ENCODE results near the gene NUDT4B.
"Not testable (repeated sequence)": the region's sequence is repeated elsewhere in the genome, so short reads cannot be mapped to it uniquely, and the experiment has no call there.

NUDT4B gene

GRCh38 chr1:148761360-148761759 lies 12.8 kb downstream of the NUDT4B start:
- not testable (repeated sequence) for H3K27me3 ChIP-seq, H3K4me1 ChIP-seq

DNA sequence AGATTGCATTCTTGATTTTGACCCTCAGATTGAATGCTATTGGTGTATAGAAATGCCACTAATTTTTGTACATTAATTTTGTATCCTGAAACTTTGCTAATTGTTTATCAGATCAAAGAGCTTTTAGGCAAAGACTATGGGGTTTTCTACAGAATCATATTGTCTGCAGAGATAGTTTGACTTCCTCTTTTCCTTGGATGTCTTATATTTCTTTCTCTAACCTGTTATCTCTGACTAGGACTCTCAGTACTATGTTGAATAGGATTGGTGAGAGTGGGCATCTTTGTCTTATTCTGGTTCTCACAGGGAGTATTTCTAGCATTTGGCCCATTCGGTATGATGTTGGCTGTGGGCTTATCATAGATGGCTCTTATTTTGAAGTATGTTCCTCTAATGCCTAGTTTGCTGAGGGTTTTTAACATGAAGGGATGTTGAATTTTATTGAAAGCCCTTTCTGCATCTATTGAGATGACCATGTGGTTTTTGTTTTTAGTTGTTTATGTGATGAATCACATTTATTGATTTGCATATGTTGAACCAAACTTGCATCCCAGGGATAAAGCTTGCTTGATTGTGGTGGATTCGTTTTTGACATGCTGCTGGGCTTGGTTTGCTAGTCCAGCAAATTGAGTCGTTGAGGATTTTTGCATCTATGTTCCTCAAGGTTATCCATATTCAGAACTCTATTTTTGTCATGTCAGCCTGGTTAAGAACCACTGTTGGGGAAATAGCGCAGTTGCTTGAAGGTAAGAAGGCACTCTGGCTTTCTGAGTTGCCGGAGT lies 16.9 kb downstream of the NUDT4B start:
- H3K4me3 ChIP-seq (ENCODE audit: low read depth, low read length); H3K27me3 ChIP-seq; H3K4me1 ChIP-seq; H3K36me3 ChIP-seq; DNase-seq; H3K9me3 ChIP-seq: not testable (repeated sequence)

More at GRCh38 chr1:148761360-148761759, 12.8 kb downstream of the NUDT4B start:
- not testable (repeated sequence) for H3K36me3 ChIP-seq; H3K4me3 ChIP-seq (ENCODE audit: low read depth, low read length); H3K9me3 ChIP-seq; DNase-seq

- H3K36me3 ChIP-seq; H3K4me1 ChIP-seq; DNase-seq; H3K27me3 ChIP-seq; H3K9me3 ChIP-seq; H3K4me3 ChIP-seq (ENCODE audit: low read depth, low read length): not testable (repeated sequence)
These were observed 20.0 kb downstream of the NUDT4B start for GRCh38 chr1:148768541-148768940.

- H3K4me3 ChIP-seq (ENCODE audit: low read depth, low read length); H3K4me1 ChIP-seq; H3K27me3 ChIP-seq; H3K36me3 ChIP-seq; H3K9me3 ChIP-seq; DNase-seq: not testable (repeated sequence)
These were observed 20.9 kb downstream of the NUDT4B start for GRCh38 chr1:148769495-148769894.

DNA sequence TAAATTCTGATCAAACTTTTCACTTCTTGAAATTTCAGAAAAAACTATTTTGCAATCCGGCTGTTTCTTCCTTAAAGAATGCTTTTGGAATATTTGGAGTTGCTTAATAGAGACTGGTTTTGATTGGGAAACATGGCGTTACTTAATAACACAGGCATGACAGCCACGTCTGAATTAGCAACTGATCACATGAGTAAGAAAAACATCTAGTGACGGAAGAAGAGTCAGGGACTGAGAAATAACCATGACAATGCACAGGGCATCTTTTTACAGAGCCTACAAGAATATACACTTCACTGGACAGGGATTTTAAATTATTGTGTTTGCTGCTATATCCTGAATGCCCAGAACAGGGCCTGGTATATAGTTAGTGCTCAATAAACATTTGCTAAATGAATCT lies 25.1 kb downstream of the NUDT4B start:
- H3K36me3 ChIP-seq; H3K4me1 ChIP-seq; DNase-seq; H3K27me3 ChIP-seq; H3K9me3 ChIP-seq; H3K4me3 ChIP-seq (ENCODE audit: low read depth, low read length): not testable (repeated sequence)

DNA sequence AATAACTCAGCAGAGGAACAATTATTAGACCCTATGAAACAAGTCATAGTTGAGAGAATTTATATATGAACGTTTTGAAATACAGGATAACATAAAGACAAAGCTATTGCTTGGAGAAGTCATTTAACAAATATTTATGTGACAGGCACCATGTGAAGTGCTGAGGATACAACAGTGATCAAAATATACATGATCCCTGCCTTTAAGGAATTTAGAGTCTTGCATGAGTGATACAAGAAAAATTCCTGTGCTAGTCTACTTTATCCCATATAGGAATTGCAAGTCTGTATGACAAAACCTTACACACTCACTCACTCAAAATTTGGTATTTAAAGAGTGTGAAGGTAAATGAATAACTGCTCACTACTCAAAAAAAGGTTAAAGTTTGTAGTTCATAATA lies 25.5 kb downstream of the NUDT4B start:
- H3K4me1 ChIP-seq; DNase-seq; H3K36me3 ChIP-seq; H3K4me3 ChIP-seq (ENCODE audit: low read depth, low read length); H3K9me3 ChIP-seq; H3K27me3 ChIP-seq: not testable (repeated sequence)

DNA sequence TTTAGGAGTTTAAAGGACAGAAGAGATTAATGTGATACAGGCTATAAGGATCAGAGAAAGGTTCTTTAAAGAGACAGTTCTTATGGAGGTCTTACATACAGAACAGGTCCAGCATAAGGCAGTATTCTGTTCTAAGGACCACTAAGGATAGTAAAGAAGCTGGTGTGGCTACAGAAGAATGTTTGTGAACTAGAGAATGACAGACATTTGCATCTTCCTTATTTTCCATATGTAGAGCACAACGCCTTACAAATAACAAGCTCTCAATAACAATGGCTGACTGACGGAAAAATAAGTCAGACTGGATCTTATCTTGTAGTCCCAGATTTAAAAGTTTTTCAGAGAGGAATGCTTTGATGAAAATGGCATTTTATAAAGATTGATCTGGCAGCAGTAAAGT lies 26.7 kb downstream of the NUDT4B start:
- not testable (repeated sequence) for H3K4me3 ChIP-seq (ENCODE audit: low read depth, low read length); H3K9me3 ChIP-seq; H3K36me3 ChIP-seq; H3K4me1 ChIP-seq; H3K27me3 ChIP-seq; DNase-seq

DNA sequence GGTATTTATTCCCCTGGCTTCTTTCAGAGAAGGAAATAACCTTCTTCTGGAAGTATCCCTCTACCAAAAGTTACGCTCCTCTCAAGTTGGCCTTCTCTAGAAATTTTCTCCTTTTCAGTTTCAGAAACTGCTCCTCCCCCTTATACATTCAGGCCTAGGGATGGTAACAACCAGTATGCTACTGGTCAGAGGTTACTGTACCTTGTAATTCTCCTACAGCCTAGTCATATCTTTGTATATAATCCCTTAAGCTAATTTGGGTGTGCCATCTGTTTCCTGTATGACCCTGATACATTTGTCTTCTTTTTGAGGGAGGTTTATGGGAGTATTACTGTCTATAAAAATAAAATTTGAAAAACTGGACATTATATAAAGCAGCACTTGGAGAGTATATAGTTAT lies 29.1 kb downstream of the NUDT4B start:
- not testable (repeated sequence) for H3K27me3 ChIP-seq; H3K36me3 ChIP-seq; DNase-seq; H3K9me3 ChIP-seq; H3K4me3 ChIP-seq (ENCODE audit: low read depth, low read length); H3K4me1 ChIP-seq

- H3K36me3 ChIP-seq; H3K9me3 ChIP-seq; H3K4me1 ChIP-seq; DNase-seq; H3K27me3 ChIP-seq; H3K4me3 ChIP-seq (ENCODE audit: low read depth, low read length): not testable (repeated sequence)
These were observed 31.8 kb downstream of the NUDT4B start for GRCh38 chr1:148780404-148780803.

GRCh38 chr1:148791543-148792099 lies 43.0 kb downstream of the NUDT4B start:
- H3K36me3 ChIP-seq; H3K9me3 ChIP-seq; DNase-seq; H3K27me3 ChIP-seq; H3K4me1 ChIP-seq; H3K4me3 ChIP-seq (ENCODE audit: low read depth, low read length): not testable (repeated sequence)

- H3K4me3 ChIP-seq (ENCODE audit: low read depth, low read length); H3K9me3 ChIP-seq; H3K27me3 ChIP-seq; DNase-seq; H3K4me1 ChIP-seq; H3K36me3 ChIP-seq: not testable (repeated sequence)
These were observed 45.3 kb downstream of the NUDT4B start for GRCh38 chr1:148793762-148794332.

Measured in BE2C (cell line).